Measurements from ENCODE around the gene UNC13A. TPM values are rescaled to one million over a fixed set of nuclear protein-coding genes. Genes with fewer than 3 reads are reported as not detected.
A peak's percentile ranks its signal among the peaks of the same experiment; 100 is the strongest.

UNC13A gene
- total RNA-seq (ENCODE audit: unreplicated experiment): 1.2 TPM
- long read RNA-seq: 0 reads

DNA sequence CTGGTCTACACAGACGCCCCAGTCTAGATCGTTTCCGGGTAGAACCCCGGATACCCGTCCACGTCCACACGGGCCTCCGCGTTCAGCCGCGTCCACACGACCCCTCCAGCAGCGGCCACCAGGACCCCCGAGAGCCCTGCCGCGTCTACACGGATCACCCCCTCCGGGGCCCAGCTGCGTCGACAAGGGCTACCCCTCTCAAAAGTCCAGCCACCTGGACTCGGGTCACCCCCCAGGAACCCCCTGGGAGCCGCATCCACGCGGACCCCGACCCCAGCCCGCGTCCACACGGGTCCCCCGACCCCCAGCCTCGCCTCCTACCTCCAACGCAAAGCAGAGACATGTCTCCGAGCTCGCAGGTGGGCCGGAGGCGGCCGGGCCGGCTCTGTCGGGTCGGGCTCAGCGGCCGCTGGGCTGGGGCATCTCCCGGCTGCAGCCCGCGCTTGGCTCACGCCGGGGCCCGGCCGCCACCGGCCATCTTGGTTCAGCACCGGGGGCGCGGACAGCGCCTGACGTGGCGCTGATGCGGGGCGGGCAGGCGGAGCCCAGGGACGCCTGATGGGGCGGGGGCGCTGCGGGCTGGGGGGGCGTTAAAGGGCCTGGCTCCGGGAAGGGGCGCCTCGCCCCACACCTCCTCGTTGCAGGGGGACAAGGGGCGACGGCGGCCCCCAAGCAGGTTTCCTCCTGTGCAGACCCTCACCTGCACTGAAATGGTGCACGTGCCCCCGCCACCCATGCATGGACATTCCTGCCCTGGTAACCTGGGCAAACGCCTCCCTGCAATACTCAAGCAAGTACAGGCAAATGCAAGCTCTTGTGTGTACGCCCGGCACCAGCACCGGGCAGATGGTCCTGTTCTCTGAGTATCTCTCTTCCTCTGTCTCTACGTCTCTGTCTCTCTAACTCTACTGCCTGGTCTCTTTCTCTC lies at the start of gene UNC13A:
UNC13A (minus strand) TSS at position 498 of the 928 bp plus-strand sequence; CDS start at position 343, 155 bp downstream.
- peak; percentile 91 for DNase-seq (ENCODE audit: low spot score)
- H3K9me3 Mint-ChIP-seq (ENCODE audit: unreplicated experiment): no peaks in the 10 kb centered on the region
- TF ChIP-seq, protein P1, sequence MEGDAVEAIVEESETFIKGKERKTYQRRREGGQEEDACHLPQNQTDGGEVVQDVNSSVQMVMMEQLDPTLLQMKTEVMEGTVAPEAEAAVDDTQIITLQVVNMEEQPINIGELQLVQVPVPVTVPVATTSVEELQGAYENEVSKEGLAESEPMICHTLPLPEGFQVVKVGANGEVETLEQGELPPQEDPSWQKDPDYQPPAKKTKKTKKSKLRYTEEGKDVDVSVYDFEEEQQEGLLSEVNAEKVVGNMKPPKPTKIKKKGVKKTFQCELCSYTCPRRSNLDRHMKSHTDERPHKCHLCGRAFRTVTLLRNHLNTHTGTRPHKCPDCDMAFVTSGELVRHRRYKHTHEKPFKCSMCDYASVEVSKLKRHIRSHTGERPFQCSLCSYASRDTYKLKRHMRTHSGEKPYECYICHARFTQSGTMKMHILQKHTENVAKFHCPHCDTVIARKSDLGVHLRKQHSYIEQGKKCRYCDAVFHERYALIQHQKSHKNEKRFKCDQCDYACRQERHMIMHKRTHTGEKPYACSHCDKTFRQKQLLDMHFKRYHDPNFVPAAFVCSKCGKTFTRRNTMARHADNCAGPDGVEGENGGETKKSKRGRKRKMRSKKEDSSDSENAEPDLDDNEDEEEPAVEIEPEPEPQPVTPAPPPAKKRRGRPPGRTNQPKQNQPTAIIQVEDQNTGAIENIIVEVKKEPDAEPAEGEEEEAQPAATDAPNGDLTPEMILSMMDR (IDR thresholded peaks at IDR 0.05; ENCODE audit: unreplicated experiment): no peak
- peak within 1 kb of the TSS; percentile 77 for H3K4me3 Mint-ChIP-seq (ENCODE audit: unreplicated experiment)
- peaks cover 16% of the 10 kb centered on the region for H3K4me1 Mint-ChIP-seq (ENCODE audit: unreplicated experiment)
- peaks cover 14% of the 10 kb centered on the region for H3K27me3 Mint-ChIP-seq (ENCODE audit: unreplicated experiment)
- H3K27ac Mint-ChIP-seq (ENCODE audit: unreplicated experiment): peak within 1 kb of the TSS; percentile 13
- H3K36me3 Mint-ChIP-seq (ENCODE audit: low read depth, unreplicated experiment): no peaks in the 10 kb centered on the region

- no peak for DNase-seq (ENCODE audit: low spot score)
- H3K9me3 Mint-ChIP-seq (ENCODE audit: unreplicated experiment): no peaks in the 10 kb centered on the region
- no peaks in the 10 kb centered on the region for H3K4me1 Mint-ChIP-seq (ENCODE audit: unreplicated experiment)
- TF ChIP-seq, protein P1 (IDR thresholded peaks at IDR 0.05; ENCODE audit: unreplicated experiment): no peak
- no peak overlapping the region for H3K4me3 Mint-ChIP-seq (ENCODE audit: unreplicated experiment)
- H3K27me3 Mint-ChIP-seq (ENCODE audit: unreplicated experiment): peaks cover 3% of the 10 kb centered on the region
- H3K27ac Mint-ChIP-seq (ENCODE audit: unreplicated experiment): no peak overlapping the region
- peaks cover 31% of the 10 kb centered on the region for H3K36me3 Mint-ChIP-seq (ENCODE audit: low read depth, unreplicated experiment)
These were observed 49.6 kb upstream of the UNC13A start for GRCh38 chr19:17737690-17738153.

DNA sequence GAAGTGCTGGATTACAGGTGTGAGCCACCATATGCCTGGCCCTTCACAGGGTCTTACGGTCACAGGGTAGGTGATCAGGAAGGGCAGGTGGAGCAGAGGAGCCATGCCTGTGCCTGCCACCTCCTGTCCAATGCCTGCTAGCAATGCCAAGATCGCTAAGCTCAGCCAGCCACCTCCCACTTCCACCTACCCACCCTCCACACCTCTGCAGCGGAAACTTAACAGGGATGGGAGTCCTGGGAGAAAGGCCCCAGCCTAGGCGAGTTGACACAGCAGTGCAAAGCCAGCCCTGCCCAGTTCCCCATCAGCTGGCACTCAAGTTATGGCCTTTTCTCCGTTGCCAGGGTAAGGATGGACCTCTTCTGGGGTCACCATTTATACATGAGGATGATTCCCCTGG lies 47.3 kb upstream of the UNC13A start:
- H3K4me1 Mint-ChIP-seq (ENCODE audit: unreplicated experiment): peaks cover 5% of the 10 kb centered on the region
- H3K4me3 Mint-ChIP-seq (ENCODE audit: unreplicated experiment): no peak overlapping the region
- TF ChIP-seq, protein P1 (IDR thresholded peaks at IDR 0.05; ENCODE audit: unreplicated experiment): no peak
- H3K9me3 Mint-ChIP-seq (ENCODE audit: unreplicated experiment): no peaks in the 10 kb centered on the region
- H3K36me3 Mint-ChIP-seq (ENCODE audit: low read depth, unreplicated experiment): peaks cover 41% of the 10 kb centered on the region
- H3K27ac Mint-ChIP-seq (ENCODE audit: unreplicated experiment): no peak overlapping the region
- no peak for DNase-seq (ENCODE audit: low spot score)
- peaks cover 3% of the 10 kb centered on the region for H3K27me3 Mint-ChIP-seq (ENCODE audit: unreplicated experiment)

- H3K9me3 Mint-ChIP-seq (ENCODE audit: unreplicated experiment): no peaks in the 10 kb centered on the region
- DNase-seq (ENCODE audit: low spot score): no peak
- no peak overlapping the region for H3K4me3 Mint-ChIP-seq (ENCODE audit: unreplicated experiment)
- H3K36me3 Mint-ChIP-seq (ENCODE audit: low read depth, unreplicated experiment): peaks cover 50% of the 10 kb centered on the region
- TF ChIP-seq, protein P1 (IDR thresholded peaks at IDR 0.05; ENCODE audit: unreplicated experiment): no peak
- no peak overlapping the region for H3K27ac Mint-ChIP-seq (ENCODE audit: unreplicated experiment)
- peaks cover 4% of the 10 kb centered on the region for H3K27me3 Mint-ChIP-seq (ENCODE audit: unreplicated experiment)
- H3K4me1 Mint-ChIP-seq (ENCODE audit: unreplicated experiment): peaks cover 5% of the 10 kb centered on the region
These were observed 46.0 kb upstream of the UNC13A start for GRCh38 chr19:17734146-17734545.

DNA sequence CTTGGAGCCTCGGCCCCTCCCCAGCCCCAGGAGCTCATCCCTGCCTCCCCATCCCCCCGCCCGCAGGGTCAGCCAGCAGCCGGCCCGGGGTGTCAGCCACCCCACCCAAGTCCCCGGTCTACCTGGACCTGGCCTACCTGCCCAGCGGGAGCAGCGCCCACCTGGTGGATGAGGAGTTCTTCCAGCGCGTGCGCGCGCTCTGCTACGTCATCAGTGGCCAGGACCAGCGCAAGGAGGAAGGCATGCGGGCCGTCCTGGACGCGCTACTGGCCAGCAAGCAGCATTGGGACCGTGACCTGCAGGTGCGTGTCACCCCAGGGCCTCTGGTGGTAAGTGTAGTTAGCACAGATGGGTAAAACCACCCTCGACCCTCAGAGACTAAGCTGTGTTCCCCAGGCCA lies 45.0 kb upstream of the UNC13A start:
- DNase-seq (ENCODE audit: low spot score): no peak
- TF ChIP-seq, protein P1 (IDR thresholded peaks at IDR 0.05; ENCODE audit: unreplicated experiment): no peak
- Mint-ChIP-seq H3K27ac (ENCODE audit: unreplicated experiment) (no peak overlapping the region), H3K27me3 (ENCODE audit: unreplicated experiment) (peaks cover 3% of the 10 kb centered on the region), H3K9me3 (ENCODE audit: unreplicated experiment) (no peaks in the 10 kb centered on the region), H3K4me1 (ENCODE audit: unreplicated experiment) (peaks cover 5% of the 10 kb centered on the region), H3K36me3 (ENCODE audit: low read depth, unreplicated experiment) (peaks cover 48% of the 10 kb centered on the region), H3K4me3 (ENCODE audit: unreplicated experiment) (no peak overlapping the region)

All from endothelial cell (in vitro differentiated cells).